HG02884 (cell line): ENCODE data around the gene NADSYN1.

Experiments used
- ATAC-seq: cut with Tn5 transposase; IDR thresholded peaks from one replicate; pipeline ENCODE4 v1.9.1; 2021; ENCODE audit warnings: mild to moderate bottlenecking, moderate library complexity; ENCODE audit not compliant: unreplicated experiment

The NADSYN1 gene

GRCh38 chr11:71472941-71473792 lies 20.2 kb downstream of the NADSYN1 start:
- ATAC-seq: no peak

DNA sequence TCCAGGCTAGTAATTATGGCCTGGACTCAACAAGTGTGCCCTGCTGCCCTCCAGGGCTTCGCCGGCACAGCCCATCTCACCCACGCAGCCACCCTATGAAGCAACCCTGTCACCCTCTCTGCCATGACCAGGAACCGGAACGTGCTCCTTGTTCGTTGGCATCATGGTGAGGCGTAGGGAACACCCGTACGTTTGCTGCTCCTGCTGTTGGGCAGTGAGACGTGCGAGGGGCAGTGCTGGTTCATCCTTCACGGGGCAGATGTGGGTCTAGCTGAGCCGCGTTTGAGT lies 20.7 kb downstream of the NADSYN1 start:
- ATAC-seq: no peak

- ATAC-seq: no peak
Measured at GRCh38 chr11:71474141-71474770, 21.3 kb downstream of the NADSYN1 start.

GRCh38 chr11:71474771-71475483 lies 21.9 kb downstream of the NADSYN1 start:
- no peak for ATAC-seq

- no peak for ATAC-seq
Measured at GRCh38 chr11:71476031-71476430, 23.0 kb downstream of the NADSYN1 start.

- no peak for ATAC-seq
Measured at GRCh38 chr11:71476926-71477640, 24.1 kb downstream of the NADSYN1 start.

- ATAC-seq: no peak
Measured at GRCh38 chr11:71477641-71478527, 24.9 kb downstream of the NADSYN1 start.

GRCh38 chr11:71478528-71478840 lies 25.5 kb downstream of the NADSYN1 start:
- no peak for ATAC-seq

- ATAC-seq: no peak
Measured at GRCh38 chr11:71481101-71481960, 28.3 kb downstream of the NADSYN1 start.

- ATAC-seq: no peak
Measured at GRCh38 chr11:71482216-71482615, 29.2 kb downstream of the NADSYN1 start.

DNA sequence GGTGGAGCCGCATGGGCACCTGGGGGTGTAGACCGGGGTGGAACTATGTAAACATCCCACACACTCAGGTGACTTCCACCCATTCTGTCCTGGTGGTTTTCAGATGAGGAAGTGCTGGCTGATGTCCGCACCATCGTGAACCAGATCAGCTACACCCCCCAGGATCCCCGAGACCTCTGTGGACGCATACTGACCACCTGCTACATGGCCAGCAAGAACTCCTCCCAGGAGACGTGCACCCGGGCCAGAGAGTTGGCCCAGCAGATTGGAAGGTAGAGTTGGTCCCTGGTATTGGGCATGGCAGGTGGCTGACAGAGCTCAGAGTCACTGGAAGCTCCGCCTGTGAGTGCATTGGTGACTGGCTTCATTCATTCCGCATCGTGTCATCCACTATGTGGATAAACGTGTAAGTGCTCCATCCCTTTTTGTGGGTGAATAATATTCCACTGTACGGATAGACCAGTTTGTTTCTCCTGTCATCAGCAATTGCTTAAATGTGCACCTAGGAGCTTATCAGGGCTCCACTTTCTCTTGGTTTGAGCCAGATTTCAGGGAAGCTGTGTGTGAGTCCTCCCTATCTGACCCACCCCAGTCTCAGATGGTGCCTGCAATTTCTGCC lies 29.9 kb downstream of the NADSYN1 start:
- no peak for ATAC-seq

- no peak for ATAC-seq
Measured at GRCh38 chr11:71483692-71484091, 30.7 kb downstream of the NADSYN1 start.

- no peak for ATAC-seq
Measured at GRCh38 chr11:71484248-71485062, 31.5 kb downstream of the NADSYN1 start.

GRCh38 chr11:71485063-71485399 lies 32.0 kb downstream of the NADSYN1 start:
- ATAC-seq: no peak

- ATAC-seq: no peak
Measured at GRCh38 chr11:71485466-71485865, 32.5 kb downstream of the NADSYN1 start.

- ATAC-seq: no peak
Measured at GRCh38 chr11:71486320-71486719, 33.3 kb downstream of the NADSYN1 start.

DNA sequence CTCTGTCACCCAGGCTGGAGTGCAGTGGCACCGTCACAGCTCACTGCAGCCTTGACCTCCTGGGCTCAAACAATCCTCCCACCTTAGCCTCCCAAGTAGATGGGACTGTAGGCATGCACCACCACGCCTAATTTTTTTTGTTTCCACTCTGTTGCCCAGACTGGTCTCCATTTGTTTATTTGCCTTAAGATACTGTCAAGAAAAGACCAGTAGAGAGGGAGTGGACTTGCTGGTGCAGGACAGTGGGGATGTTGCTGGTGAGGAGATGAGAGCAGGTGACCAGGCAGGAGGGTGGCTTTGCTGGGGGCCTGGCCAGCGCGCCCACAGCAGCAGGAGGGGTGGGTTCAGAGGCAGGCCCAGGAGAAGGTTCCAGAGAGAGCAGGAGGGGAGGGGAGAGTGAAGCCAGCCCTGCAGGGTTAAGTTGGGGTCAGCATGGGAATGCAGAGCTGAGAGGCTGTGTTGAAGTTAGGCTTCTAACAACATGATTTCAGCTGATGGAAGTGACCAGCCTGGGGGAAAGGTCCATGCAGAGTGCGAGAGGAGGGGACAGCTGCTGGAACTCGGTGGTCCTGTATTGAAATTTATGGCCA lies 35.8 kb downstream of the NADSYN1 start:
- no peak for ATAC-seq
